ENCODE measurements around the gene COMMD7.
"Not testable (repeated sequence)": the region's sequence is repeated elsewhere in the genome, so short reads cannot be mapped to it uniquely, and the experiment has no call there.

The COMMD7 gene

GRCh38 chr20:32767418-32768198, 24.3 kb upstream of the COMMD7 start:
- H3K27ac ChIP-seq = no peak overlapping the region
- no peak overlapping the region for H3K4me3 ChIP-seq

DNA sequence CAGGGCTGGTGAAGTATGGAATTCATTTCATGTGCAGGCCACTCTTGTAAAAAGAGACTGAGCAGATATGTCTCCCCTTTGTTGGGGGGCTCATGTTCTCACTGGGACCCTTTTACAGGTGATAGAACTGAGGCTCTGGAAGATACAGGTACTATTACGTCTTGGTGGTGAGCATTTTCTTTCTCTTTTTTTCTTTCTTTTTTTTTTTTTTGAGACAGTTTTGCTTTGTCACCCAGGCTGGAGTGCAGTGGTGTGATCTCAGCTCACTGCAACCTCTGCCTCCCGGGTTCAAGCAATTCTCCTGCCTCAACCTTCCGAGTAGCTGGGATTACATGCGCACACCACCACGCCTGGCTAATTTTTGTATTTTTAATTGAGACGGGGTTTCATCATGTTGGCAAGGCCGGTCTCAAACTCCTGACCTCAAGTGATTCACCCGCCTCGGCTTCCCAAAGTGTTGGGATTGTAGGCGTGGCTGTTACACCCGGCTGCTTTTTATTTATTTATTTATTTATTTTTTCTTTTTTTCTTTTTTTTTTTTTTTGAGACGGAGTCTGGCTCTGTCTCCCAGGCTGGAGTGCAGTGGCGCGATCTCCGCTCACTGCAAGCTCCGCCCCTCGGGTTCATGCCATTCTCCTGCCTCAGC, 22.1 kb upstream of the COMMD7 start:
- H3K27ac ChIP-seq = peak overlapping the region in 1 of 21 experiments; percentile 8
- not testable (repeated sequence) for H3K4me3 ChIP-seq

GRCh38 chr20:32764005-32764960, 21.0 kb upstream of the COMMD7 start:
- H3K27ac ChIP-seq = peak overlapping the region in 2 of 21 experiments; percentile 12 to 67
- peak overlapping the region in 1 of 7 experiments; percentile 73 for H3K4me3 ChIP-seq

DNA sequence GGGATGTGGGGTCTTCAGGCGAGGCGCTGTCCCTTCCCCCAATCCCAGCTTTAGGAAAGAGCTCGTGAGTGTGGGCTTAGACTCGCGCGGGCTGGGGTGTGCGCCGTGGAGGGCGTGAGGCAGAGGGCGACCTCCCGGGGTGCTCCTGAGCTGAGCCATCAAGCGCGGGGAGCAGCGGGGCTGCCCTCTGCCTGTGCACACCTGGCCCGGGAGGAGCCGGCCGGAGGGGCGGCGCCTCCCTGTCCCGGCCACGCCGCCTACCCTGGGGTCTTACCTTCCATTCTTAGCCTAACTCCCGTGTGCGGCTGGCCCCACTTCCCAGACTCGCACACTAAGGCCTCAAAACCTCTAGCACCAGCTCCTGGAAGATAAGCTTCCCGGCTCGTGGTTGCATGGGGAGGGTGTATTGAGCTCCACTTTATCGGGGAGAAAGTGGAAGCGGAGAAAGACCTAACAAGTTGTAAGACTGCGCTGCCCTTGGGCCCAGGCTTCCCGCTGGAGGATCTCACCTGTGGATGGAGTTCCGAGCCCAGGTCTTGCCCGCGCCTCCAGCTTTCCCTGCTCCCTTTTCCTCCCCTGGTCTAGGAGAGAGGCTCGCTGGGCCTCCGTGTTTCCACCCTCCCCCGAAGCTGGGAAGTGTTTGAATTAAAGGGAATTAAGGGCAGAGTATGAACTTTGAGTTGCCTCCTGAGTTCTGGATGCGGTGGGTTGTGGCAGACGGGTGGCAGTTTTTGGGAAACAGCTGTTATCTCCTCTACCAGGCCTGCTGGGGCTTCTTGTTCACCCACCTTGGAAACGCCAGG, 20.1 kb upstream of the COMMD7 start:
- peak overlapping the region; percentile 53 to 84 (median 70) for H3K4me3 ChIP-seq

GRCh38 chr20:32762754-32763201, 19.5 kb upstream of the COMMD7 start:
- Histone ChIP-seq H3K27ac (peak overlapping the region in 20 of 21 experiments; percentile 6 to 77 (median 46)), H3K4me3 (peak overlapping the region; percentile 53 to 84 (median 70))

More for the DNA sequence above, 20.1 kb upstream of the COMMD7 start:
- peak overlapping the region in 14 of 21 experiments; percentile 6 to 77 (median 62) for H3K27ac ChIP-seq

DNA sequence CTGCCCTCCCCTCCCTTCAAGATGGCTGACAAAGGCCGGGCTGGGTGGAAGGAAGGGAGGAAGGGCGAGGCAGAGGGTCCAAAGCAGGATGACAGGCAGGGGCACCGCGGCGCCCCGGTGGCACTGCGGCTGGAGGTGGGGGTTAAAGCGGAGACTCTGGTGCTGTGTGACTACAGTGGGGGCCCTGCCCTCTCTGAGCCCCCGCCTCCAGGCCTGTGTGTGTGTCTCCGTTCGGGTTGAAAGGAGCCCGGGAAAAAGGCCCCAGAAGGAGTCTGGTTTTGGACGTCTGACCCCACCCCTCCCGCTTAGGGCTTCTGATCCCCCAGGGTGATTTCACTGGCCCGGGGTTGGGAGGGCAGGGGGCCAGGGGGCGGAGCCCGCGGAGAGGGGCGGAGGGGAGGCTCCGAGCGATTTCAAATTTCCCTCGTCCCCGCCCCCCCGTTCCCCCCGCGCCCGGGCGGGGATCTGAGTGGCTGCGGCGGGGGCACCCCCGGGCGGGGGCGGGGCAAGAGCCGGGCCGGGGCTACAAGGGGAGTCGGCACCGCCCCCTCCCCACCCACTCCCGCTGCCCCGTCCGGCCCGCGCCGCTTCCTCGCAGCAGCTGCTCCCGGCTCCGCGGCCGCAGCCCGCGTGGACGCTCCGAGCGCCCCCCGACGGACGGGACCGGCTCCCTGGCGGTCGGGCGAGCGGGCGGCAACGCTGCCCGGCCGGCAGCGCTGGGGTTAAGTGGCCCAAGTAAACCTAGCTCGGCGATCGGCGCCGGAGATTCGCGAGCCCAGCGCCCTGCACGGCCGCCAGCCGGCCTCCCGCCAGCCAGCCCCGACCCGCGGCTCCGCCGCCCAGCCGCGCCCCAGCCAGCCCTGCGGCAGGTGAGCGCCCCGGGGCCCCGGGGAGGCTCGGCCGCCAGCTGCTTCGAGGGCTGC, 18.8 kb upstream of the COMMD7 start, which contains the start of gene DNMT3B:
TSS of gene DNMT3B (plus strand) at position 555 of the 923 bp plus-strand sequence. CDS start 17,939 bp downstream, outside the sequence.
- Histone ChIP-seq H3K27ac (peak within 1 kb of the TSS in 20 of 21 experiments; percentile 6 to 79 (median 46)), H3K4me3 (peak within 1 kb of the TSS; percentile 53 to 84 (median 70))

- Histone ChIP-seq H3K27ac (peak overlapping the region in 4 of 21 experiments; percentile 6 to 65 (median 56)), H3K4me3 (peak overlapping the region; percentile 53 to 84 (median 70))
Observed at GRCh38 chr20:32761417-32761830, 18.2 kb upstream of the COMMD7 start.

DNA sequence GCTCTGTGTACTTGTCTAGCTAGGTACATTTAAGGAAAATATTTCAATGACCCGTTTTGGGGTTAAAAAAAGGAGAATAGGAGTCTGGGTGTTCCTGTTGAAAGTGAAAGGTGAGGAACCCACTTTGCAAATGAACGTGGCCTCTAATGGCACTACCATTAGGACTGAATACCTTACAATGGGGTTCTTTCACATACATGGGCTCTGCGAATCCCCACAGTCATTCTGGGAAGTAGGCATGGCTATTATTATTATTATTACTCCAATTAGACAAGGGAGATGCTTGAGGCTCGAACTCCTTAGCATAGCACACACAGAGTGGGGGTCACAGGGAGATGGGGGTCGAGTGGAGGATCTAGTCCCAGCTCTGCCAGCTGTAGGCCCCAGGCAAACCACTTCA, 12.9 kb upstream of the COMMD7 start:
- Histone ChIP-seq H3K27ac (no peak overlapping the region), H3K4me3 (no peak overlapping the region)

DNA sequence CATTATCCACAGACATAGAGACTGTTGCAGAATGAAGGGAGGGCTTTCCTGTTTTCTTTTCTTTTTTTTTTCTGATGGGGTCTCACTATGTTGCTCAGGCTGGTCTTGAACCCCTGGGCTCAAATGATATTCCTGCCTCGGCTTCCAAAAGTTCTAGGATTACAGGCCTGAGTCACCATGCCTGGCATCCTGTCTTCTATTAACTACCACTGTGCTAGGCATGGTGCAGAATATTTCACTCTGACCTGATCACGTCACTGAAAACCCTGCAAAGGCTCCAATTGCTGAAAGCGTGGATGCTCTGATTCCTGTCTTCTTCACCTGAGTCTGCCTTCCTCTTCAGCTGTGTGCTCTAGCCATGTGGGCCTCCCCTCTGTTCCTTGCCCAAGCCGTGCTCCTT, 10.5 kb upstream of the COMMD7 start:
- Histone ChIP-seq H3K27ac (no peak overlapping the region), H3K4me3 (no peak overlapping the region)

GRCh38 chr20:32752458-32753250, 9.4 kb upstream of the COMMD7 start:
- Histone ChIP-seq H3K27ac (no peak overlapping the region), H3K4me3 (no peak overlapping the region)

DNA sequence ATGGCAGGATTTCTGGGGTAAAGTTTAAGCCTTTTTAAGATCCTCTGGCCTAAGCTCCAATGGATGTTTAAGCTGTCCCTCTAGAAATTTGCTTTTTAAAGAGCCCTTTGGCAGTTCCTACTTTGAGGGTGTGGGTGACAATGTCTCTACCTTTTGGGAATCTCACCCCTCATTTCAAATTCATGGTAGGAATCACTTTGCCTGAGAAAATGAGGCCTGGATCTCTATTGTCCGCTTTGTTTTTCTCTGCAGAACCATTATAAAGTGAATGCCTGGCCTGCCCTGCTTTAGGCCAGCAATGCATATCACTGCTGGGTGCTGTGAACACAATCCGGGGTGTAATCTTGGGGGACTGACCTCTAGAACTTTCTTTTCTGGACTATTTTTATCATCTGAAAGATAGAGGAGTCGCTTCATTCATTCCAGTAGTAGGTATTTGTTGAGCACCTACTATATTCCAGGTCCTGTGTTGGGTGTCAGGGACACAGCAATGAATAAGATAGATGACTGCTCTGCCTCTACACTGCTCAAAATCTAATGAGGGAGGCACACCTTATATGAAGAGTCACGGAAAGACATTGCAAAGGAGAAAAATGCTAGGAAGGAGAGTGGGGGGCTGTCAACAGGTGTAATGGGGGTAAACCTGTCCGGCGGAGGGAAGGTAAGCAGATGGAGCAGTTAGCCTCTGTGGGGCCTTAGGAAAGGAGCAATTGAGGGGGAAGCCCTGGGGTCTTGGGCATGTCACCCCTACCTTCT, 8.6 kb upstream of the COMMD7 start:
- H3K27ac ChIP-seq = no peak overlapping the region
- H3K4me3 ChIP-seq = no peak overlapping the region

- no peak overlapping the region for H3K27ac ChIP-seq
- no peak overlapping the region for H3K4me3 ChIP-seq
Observed at GRCh38 chr20:32751293-32751692, 8.0 kb upstream of the COMMD7 start.

DNA sequence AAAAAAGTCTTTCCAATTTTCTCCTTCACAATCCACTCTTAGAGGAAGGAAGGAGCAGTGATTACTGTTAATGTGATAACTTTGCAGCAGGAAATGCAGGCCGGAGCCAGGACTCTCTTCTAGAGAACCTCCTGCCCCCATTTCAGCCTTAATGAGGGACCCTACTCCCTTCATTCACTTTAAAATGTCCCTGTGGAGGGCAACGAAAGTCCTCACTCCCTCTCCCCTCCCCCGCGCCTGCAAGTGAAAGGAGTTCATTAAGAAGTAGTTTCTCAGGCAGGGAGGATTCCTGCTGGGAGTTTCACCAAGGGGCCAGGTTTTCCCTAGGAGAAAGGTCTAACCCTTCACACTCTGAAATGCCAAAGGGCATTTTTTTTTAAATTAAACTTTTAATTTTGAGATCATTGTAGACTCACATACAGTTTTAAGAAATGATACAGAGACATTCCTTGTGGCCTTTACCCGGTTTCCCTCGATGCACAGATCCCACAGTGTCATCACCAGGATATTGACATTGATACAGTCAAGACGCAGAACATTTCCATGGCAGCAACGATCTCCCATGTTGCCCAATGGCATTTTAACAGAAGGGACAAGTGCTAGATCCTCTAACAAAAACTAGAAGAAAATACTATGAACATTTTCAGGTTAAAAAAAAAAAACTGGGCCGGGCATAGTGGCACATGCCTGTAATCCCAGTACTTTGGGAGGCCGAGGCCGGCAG, 6.8 kb upstream of the COMMD7 start:
- no peak overlapping the region for H3K4me3 ChIP-seq
- no peak overlapping the region for H3K27ac ChIP-seq

- Histone ChIP-seq H3K27ac (peak overlapping the region; percentile 53 to 98 (median 93)), H3K4me3 (peak overlapping the region; percentile 74 to 87 (median 78))
Observed at GRCh38 chr20:32742322-32743236, 688 bp downstream of the COMMD7 start.

DNA sequence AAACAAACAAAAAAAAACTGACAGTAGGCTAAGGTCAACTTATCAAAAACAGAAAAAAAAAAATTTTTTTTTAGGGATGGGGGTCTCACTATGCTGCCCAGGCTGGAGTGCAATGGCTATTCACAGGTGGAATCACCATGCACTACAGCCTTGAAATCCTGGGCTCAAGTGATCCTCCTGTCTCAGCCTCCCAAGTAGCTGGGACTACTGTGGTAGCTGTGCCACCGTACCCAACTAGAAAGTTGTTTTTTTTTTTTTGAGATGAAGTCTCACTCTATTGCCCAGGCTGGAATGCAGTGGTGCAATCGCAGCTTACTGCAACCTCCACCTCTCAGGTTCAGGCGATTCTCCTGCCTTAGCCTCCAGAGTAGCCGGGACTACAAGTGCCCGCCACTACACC, 2.1 kb downstream of the COMMD7 start:
- H3K27ac ChIP-seq = no peak overlapping the region
- no peak overlapping the region for H3K4me3 ChIP-seq

All from skin epidermis (tissue), 12 donors.